SH-SY5Y (cell line): ENCODE measurements around the gene FLNA.

Experiments used
- GATA2 ChIP-seq: IDR thresholded peaks from 2 replicates; pipeline ENCODE4 v1.6.1; 2011; ENCODE audit warnings: mild to moderate bottlenecking, low read depth, low read length
- GATA3 ChIP-seq: IDR thresholded peaks from 2 replicates; pipeline ENCODE4 v1.6.1; 2011; ENCODE audit warnings: low read depth, mild to moderate bottlenecking, low read length, moderate library complexity

- TF ChIP-seq GATA3 (no peak), GATA2 (no peak)
These were observed 38.7 kb upstream of the FLNA start for GRCh38 chrX:154413142-154413541.
